GM12892 (cell line): ENCODE measurements around the gene CACNB3.

ENCODE experiments used
- POLR2A ChIP-seq: IDR thresholded peaks from 2 replicates; pipeline ENCODE4 v1.6.1; 2011; ENCODE audit warnings: low read depth, low read length, control low read depth
- POLR2AphosphoS5 ChIP-seq: IDR thresholded peaks from 2 replicates; pipeline ENCODE4 v1.6.1; 2011; ENCODE audit warnings: low read depth, low read length, control low read depth
- TAF1 ChIP-seq: IDR thresholded peaks from 2 replicates; pipeline ENCODE4 v1.6.1; 2011; ENCODE audit warnings: low read depth, mild to moderate bottlenecking, control low read depth, low read length, borderline replicate concordance

DNA sequence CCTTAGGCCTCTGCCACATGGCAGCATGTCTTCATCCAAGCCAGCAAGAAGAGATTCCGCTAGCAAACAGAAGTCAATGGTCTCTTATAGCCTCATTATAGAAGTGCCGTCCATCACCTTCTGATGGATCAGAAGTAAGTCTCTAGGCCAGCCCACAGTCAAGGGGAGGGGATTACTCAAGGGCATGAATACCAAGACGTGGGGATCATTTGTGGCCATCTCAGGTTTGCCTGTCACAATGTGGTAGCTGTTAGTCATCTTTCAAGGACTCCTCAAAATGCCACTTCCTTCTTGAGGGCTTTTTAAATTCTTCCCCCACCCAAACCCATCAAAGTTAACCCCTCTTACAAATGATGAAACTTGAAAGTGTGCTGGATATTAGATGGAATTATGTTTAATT, 21.3 kb upstream of the CACNB3 start:
- TF ChIP-seq POLR2A: no peak
- no peak for TF ChIP-seq POLR2AphosphoS5
- TF ChIP-seq TAF1: no peak
